Fibroblast of mammary gland (primary cell): ENCODE results near the gene CNGB1.
A peak's percentile ranks its signal among the peaks of the same experiment; 100 is the strongest.

Source experiments
- DNase-seq: peaks from one replicate; pipeline ENCODE4 v3.0.0-alpha.2; 2010; ENCODE audit warnings: low read depth
- H3K4me3 ChIP-seq: 2 replicates; pipeline ENCODE4 v1.5.1; 2011; ENCODE audit warnings: low read depth, mild to moderate bottlenecking, low read length, moderate library complexity; ENCODE audit not compliant: control insufficient read depth
- TF ChIP-seq, protein P1 (sequence below): conservative IDR thresholded peaks from 2 replicates; pipeline ENCODE4 v1.5.1; 2011; ENCODE audit warnings: low read depth, low read length, inconsistent platforms; ENCODE audit not compliant: control insufficient read depth, insufficient read depth

CNGB1 gene

DNA sequence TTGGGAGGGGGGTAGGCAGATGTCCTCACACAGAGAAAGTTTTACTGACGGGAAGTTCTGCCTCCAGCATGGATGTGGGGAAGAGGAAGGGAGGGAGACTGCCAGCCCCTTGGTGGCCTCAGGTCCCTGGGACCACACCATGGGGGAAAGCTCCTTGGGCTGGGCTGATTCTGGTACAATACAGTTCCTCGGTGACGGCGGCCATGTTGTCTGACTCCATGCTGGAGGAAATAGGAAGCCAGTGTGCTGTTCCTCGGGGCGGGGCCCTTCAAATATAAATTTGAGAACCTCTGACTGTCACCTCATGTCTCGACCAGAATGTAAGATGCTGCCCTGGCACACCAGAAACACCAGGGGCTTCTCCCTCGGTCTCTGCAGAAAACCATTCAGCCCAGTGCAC, 66.8 kb downstream of the CNGB1 start:
- H3K4me3 ChIP-seq, result no peak overlapping the region
- no peak for DNase-seq
- TF ChIP-seq, protein P1, sequence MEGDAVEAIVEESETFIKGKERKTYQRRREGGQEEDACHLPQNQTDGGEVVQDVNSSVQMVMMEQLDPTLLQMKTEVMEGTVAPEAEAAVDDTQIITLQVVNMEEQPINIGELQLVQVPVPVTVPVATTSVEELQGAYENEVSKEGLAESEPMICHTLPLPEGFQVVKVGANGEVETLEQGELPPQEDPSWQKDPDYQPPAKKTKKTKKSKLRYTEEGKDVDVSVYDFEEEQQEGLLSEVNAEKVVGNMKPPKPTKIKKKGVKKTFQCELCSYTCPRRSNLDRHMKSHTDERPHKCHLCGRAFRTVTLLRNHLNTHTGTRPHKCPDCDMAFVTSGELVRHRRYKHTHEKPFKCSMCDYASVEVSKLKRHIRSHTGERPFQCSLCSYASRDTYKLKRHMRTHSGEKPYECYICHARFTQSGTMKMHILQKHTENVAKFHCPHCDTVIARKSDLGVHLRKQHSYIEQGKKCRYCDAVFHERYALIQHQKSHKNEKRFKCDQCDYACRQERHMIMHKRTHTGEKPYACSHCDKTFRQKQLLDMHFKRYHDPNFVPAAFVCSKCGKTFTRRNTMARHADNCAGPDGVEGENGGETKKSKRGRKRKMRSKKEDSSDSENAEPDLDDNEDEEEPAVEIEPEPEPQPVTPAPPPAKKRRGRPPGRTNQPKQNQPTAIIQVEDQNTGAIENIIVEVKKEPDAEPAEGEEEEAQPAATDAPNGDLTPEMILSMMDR, result no peak

DNA sequence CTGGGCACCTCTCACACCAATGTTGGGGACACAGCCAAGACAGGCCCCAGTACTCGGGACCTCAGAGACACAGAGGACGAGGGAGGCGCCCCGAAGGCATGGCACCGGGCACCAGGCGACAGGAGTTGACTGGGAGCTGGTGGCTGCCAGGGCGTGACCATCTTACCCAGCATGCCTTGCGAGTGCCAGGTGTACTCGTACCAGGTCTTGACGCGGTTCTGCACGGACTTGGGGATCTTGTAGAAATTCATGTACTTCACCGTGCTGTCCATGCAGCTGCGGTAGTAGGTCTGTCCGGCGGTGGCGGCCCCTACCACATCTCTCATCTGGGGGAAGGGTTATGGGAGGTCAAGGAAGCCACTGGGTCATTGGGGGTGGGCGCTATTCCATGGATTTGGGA, 67.3 kb downstream of the CNGB1 start:
- TF ChIP-seq, protein P1, result no peak
- DNase-seq, result no peak
- H3K4me3 ChIP-seq, result no peak overlapping the region

DNA sequence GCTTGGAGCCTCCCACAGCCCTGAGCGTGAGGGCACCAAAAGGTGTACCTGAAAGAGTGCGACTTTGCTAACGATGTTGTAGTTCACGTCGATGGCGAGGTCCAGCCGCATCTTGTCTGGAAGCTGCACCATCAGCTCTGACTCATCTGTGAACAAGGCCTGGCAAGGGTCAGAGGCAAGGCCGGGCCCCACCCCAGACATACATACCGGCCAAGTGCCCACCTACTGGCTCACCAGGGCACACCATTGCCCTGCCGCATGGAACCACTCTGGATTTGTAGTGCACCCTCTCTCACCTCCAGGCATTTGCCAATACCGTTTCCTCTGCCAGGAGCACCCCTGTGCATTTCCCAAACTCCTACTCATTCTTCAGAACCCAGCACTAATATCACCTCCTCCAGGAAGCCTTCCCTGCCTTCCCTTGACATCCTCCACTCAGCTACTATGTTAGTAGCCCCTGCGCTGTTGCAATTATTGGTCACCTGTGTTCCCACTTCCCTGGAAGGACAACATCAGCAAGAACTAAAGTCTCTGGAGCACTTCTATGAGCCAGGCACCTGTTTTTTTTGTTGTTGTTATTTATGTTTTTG, 69.4 kb downstream of the CNGB1 start:
- TF ChIP-seq, protein P1, result no peak
- no peak for DNase-seq
- no peak overlapping the region for H3K4me3 ChIP-seq

DNA sequence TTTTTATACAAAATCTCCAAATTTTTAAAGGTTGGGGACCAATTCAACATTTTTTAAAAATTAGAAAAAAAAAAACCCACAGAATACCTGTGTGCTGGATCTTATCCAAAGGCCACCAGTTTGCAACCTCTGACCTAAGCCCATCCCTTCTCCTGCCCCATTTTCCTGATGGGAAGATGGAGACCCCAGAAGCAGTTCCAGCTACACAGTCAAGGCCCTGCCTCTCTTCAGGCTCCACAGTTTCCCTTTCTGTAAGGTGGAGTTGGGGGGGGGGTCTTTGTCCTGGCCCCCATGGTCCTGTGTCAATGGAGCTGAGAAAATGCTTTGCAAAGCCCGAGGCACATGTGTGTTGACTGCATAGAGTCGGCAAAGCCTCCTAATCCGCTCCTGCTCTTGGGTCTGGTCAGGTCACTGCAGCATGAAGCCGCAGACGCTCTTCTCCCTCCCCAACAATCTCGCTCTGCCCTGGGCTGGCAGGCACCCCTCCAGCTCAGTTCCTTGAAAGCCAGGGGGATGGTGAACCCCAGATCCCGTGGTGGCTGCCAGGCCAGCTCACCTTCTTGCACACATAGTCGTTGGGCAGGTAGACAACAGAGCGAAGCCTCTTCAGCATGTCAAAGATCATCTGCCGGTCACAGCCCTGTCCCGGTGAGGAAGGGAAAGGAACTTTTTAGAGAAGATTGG, 70.0 kb downstream of the CNGB1 start:
- TF ChIP-seq, protein P1, result no peak

DNA sequence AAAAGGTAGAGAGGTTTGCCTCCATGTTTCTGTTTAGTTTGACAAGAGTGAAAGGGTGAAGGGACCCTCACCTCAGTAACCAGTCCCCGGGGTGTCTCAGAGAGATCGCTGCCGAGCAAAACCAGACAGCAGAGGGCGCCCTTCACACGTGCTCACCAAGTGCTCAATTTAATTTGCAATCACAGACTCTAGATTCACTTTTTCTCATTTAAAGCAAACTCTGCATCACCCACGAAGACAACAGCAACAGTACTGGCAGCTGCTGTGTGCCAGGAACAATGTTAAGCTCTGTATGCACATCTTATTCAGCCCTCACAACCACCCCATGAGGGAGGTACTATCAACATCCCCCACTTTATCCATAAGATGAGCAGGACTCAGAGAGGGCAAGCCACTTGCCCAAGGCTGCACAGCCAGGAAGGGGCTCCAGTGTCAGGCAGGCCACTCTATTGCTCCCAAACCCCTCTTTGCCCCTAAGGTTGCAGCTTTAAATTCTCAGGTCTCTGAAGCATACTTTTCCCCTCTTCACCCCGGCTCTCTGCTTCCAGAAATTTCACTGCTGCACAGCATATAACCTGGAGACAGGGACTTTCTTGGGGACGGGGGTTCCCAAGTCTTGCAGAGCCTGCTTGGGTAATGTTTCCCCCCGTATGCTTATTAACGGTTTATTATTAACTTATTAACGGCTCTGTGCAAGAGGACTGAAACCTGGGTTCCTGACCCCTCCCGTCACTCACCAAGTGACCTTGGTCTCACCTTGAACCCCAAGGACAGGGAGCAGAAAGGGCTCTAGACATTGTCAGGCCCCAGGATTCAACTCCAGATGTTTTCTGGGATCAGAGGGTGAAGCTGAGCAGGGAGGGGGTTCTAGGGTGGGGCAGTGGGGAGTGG, 70.9 kb downstream of the CNGB1 start:
- peak; percentile 66 for DNase-seq
- no peak overlapping the region for H3K4me3 ChIP-seq
- TF ChIP-seq, protein P1, result peak; percentile 90

More for the DNA sequence above, 70.0 kb downstream of the CNGB1 start:
- no peak for DNase-seq
- no peak overlapping the region for H3K4me3 ChIP-seq

DNA sequence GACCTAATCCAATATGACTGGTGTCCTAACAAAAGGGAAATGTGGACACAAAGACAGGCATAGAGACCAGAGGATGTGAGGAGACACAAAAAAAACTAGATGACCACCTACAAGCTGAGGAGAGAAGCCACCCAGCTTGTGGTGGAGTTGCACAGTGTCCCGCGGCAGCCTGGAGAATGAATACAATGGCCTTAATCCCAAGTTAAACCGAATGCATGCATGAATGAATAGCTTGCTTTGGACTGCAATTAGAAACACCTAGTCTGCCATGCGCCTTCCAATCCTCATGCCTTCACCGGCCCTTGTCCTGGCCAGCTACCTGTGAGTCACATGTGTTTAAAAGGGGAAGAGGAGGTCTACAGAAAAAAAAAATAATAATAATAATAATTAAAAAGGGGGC, 72.0 kb downstream of the CNGB1 start:
- TF ChIP-seq, protein P1, result no peak
- no peak for DNase-seq
- H3K4me3 ChIP-seq, result no peak overlapping the region
